ENCODE results near the gene SSC5D. TPM values are rescaled to one million over a fixed set of nuclear protein-coding genes. Genes with fewer than 3 reads are reported as not detected.
A peak's percentile ranks its signal among the peaks of the same experiment; 100 is the strongest.

Gene SSC5D
- polyA plus RNA-seq, 3 donors: 0.08 TPM; not detected in 2

DNA sequence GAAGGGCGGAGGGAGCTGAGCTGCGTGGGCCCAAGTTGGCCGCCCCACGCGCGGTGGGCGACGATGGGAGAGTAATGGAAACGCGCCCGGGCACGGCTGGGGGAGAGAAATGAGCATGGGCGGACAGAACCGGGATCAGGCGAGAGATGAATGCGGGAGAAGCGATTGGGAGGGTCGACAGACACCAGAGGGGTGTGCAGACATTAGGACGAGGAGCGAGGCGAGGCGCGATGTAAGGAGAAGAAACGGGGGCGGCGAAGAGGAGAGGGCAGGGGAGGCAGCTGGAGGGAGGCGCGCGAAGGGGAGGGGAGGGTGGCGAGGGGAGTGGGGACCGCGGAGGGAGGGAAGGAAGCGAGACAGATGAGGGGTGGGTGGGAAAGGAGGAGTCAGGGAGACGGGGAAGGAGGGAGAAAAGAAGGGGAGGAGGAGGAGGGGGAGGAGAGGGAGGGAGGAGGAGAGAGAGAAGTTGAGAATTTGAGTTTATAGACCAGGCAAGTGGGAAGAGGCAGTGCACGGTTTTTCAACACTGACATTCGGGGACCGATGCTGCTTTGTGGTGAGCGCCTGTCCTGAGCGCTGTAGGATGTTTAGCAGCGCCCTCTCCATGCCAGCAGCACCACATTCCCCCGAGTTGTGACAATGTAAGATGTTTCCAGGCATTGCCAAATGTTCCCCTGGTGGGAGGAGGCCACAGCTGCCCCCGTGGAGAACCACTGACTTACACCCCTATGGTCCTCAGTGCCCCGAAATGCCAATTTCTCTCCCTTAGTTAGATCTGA is 45.0 kb upstream of the SSC5D start, which contains the start of gene SHISA7:
Gene SHISA7, minus strand, starts transcription at position 256 of the 779 bp plus-strand sequence. CDS start 437 bp downstream, outside the sequence.
- no peaks in the 10 kb centered on the region for H3K79me2 ChIP-seq (ENCODE audit: insufficient read depth, low read length)
- TF ChIP-seq, protein P1, sequence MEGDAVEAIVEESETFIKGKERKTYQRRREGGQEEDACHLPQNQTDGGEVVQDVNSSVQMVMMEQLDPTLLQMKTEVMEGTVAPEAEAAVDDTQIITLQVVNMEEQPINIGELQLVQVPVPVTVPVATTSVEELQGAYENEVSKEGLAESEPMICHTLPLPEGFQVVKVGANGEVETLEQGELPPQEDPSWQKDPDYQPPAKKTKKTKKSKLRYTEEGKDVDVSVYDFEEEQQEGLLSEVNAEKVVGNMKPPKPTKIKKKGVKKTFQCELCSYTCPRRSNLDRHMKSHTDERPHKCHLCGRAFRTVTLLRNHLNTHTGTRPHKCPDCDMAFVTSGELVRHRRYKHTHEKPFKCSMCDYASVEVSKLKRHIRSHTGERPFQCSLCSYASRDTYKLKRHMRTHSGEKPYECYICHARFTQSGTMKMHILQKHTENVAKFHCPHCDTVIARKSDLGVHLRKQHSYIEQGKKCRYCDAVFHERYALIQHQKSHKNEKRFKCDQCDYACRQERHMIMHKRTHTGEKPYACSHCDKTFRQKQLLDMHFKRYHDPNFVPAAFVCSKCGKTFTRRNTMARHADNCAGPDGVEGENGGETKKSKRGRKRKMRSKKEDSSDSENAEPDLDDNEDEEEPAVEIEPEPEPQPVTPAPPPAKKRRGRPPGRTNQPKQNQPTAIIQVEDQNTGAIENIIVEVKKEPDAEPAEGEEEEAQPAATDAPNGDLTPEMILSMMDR (IDR thresholded peaks at IDR 0.05): no peak
- H3K4me3 ChIP-seq (replicated peaks in 1 of 3; ENCODE audit: low read depth in 2 of 3, low read length in 3 of 3): no peak within 1 kb of the TSS
- H4K20me1 ChIP-seq (ENCODE audit: insufficient read depth, low read length): no peaks in the 10 kb centered on the region
- Mint-ChIP-seq H3K9me3 (peaks cover 0 to 38% (median 13%) of the 10 kb centered on the region in 7 donors), H3K36me3 (peaks cover 5 to 12% of the 10 kb centered on the region in 2 donors), H3K27me3 (ENCODE audit: low read depth in 3 of 3) (peaks cover 39 to 76% (median 60%) of the 10 kb centered on the region in 3 donors), H3K27ac (no peak within 1 kb of the TSS), H3K4me1 (peaks cover 21% of the 10 kb centered on the region), H3K4me3 (peak within 1 kb of the TSS in 1 of 2 donors; percentile 74)
- intact Hi-C loops (cut with micrococcal nuclease): no loop called here
- 2% methylated on average over 33 of the region's 43 CpGs for WGBS (ENCODE audit: insufficient coverage)
- DNase-seq: no peak
- H3K4me1 ChIP-seq (ENCODE audit: control insufficient read depth in 1 of 2, insufficient read depth in 2 of 2, low read length in 2 of 2): peaks cover 21 to 24% of the 10 kb centered on the region in 2 donors
- H3K9me3 ChIP-seq (replicated peaks in 1 of 2; ENCODE audit: control insufficient read depth in 1 of 2, insufficient read depth in 1 of 2, low read length in 2 of 2): peaks cover 0 to 22% of the 10 kb centered on the region in 2 donors
- H3K27ac ChIP-seq (ENCODE audit: low read depth in 1 of 2, low read length in 2 of 2): no peak within 1 kb of the TSS
- H3K4me2 ChIP-seq (replicated peaks; ENCODE audit: extremely low read depth, low read length, poor library complexity, severe bottlenecking): no peak within 1 kb of the TSS
- peaks cover 26 to 76% of the 10 kb centered on the region in 2 donors for H3K27me3 ChIP-seq (ENCODE audit: control insufficient read depth in 2 of 2, insufficient read depth in 2 of 2, low read length in 2 of 2)
- H3K36me3 ChIP-seq (replicated peaks in 1 of 2; ENCODE audit: control insufficient read depth in 1 of 2, insufficient read depth in 2 of 2, low read length in 2 of 2): no peaks in the 10 kb centered on the region
- H3K9ac ChIP-seq (ENCODE audit: insufficient read depth, low read length, poor library complexity, severe bottlenecking): no peak within 1 kb of the TSS
- no peak within 1 kb of the TSS for H2AFZ ChIP-seq (ENCODE audit: insufficient read depth, low read depth, low read length, poor library complexity, severe bottlenecking)

DNA sequence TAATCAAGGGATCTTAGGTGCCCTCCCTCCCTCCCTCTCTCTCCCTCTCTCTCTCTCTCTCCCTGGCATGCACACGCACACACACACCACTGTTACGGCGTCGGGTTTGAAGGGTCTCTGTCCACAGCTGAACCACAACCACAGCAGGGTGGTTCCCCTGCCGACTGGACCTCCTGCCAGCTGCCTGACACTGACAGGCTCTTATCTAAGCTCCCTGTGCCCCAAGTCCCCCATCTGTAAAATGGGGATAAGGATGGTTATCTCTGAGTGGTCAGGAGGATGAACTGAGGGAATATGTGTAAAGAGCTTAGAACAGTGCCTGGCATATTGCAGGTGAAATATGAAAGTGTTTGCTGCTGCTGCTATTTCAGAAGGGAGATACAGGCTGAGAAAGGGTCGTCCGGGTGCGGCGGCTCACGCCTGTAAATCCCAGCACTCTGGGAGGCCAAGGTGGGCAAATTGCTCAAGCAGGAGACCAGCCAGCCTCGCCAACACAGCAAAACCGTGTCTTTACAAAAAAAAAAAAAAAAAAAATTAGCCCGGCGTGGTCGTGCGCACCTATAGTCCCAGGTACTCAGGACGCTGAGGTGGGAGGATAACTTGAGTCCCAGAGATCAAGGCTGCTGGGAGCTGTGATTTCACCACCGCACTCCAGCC is 44.3 kb upstream of the SSC5D start:
- Histone ChIP-seq H3K4me2 (replicated peaks; ENCODE audit: extremely low read depth, low read length, poor library complexity, severe bottlenecking) (no peak overlapping the region), H3K79me2 (ENCODE audit: insufficient read depth, low read length) (no peaks in the 10 kb centered on the region), H3K27ac (ENCODE audit: low read depth in 1 of 2, low read length in 2 of 2) (no peak overlapping the region), H3K27me3 (ENCODE audit: control insufficient read depth in 2 of 2, insufficient read depth in 2 of 2, low read length in 2 of 2) (peaks cover 26 to 69% of the 10 kb centered on the region in 2 donors), H3K9me3 (replicated peaks in 1 of 2; ENCODE audit: control insufficient read depth in 1 of 2, insufficient read depth in 1 of 2, low read length in 2 of 2) (peaks cover 0 to 22% of the 10 kb centered on the region in 2 donors), H3K36me3 (replicated peaks in 1 of 2; ENCODE audit: control insufficient read depth in 1 of 2, insufficient read depth in 2 of 2, low read length in 2 of 2) (no peaks in the 10 kb centered on the region), H3K4me1 (ENCODE audit: control insufficient read depth in 1 of 2, insufficient read depth in 2 of 2, low read length in 2 of 2) (peaks cover 21 to 24% of the 10 kb centered on the region in 2 donors), H4K20me1 (ENCODE audit: insufficient read depth, low read length) (no peaks in the 10 kb centered on the region), H3K9ac (ENCODE audit: insufficient read depth, low read length, poor library complexity, severe bottlenecking) (no peak overlapping the region), H3K4me3 (replicated peaks in 1 of 3; ENCODE audit: low read depth in 2 of 3, low read length in 3 of 3) (no peak overlapping the region), H2AFZ (ENCODE audit: insufficient read depth, low read depth, low read length, poor library complexity, severe bottlenecking) (no peak overlapping the region)
- H3K4me1 Mint-ChIP-seq: peaks cover 21% of the 10 kb centered on the region
- intact Hi-C loops (cut with micrococcal nuclease): no loop called here
- DNase-seq: no peak
- peak overlapping the region in 1 of 2 donors; percentile 69 for H3K4me3 Mint-ChIP-seq
- WGBS (ENCODE audit: insufficient coverage): 0% methylated on average over 4 of the region's 18 CpGs
- H3K36me3 Mint-ChIP-seq: peaks cover 5 to 12% of the 10 kb centered on the region in 2 donors
- no peak overlapping the region for H3K27ac Mint-ChIP-seq
- H3K9me3 Mint-ChIP-seq: peaks cover 0 to 36% (median 12%) of the 10 kb centered on the region in 7 donors
- H3K27me3 Mint-ChIP-seq (ENCODE audit: low read depth in 3 of 3): peaks cover 32 to 68% (median 58%) of the 10 kb centered on the region in 3 donors
- TF ChIP-seq, protein P1 (IDR thresholded peaks at IDR 0.05): no peak
